Smooth muscle cell (in vitro differentiated cells): Measurements from ENCODE around the gene DAAM1. TPM values are rescaled to one million over a fixed set of nuclear protein-coding genes. Genes with fewer than 3 reads are reported as not detected.

Source experiments
- DNase-seq: peaks from one replicate; lab custom pipeline; 2025; ENCODE audit not compliant: unreplicated experiment; lab: John Stamatoyannopoulos, UW
- H2AFZ ChIP-seq: fragments of 200-600 bp; sonication (generic); 2 replicates; pipeline ENCODE4 v1.6.0; 2016; ENCODE audit warnings: antibody characterized with exemption, low read depth, mild to moderate bottlenecking
- H3F3A ChIP-seq: fragments of 200-600 bp; sonication (generic); 2 replicates; pipeline ENCODE4 v1.6.0; 2017; ENCODE audit warnings: antibody characterized with exemption, low read depth
- H3K27ac ChIP-seq: fragments of 200-600 bp; sonication (generic); 2 replicates; pipeline ENCODE4 v1.5.1; 2016; ENCODE audit warnings: low read depth, mild to moderate bottlenecking
- H3K27me3 ChIP-seq: fragments of 200-600 bp; sonication (generic); 2 replicates; pipeline ENCODE4 v1.6.1; 2016; ENCODE audit warnings: low read depth, mild to moderate bottlenecking
- H3K36me3 ChIP-seq: fragments of 200-600 bp; sonication (generic); 2 replicates; pipeline ENCODE4 v1.5.1; 2016; ENCODE audit warnings: low read depth
- H3K4me1 ChIP-seq: fragments of 200-600 bp; sonication (generic); 2 replicates; pipeline ENCODE4 v1.5.1; 2016; ENCODE audit warnings: low read depth
- H3K4me2 ChIP-seq: fragments of 200-600 bp; sonication (generic); 2 replicates; pipeline ENCODE4 v1.6.0; 2016; ENCODE audit warnings: mild to moderate bottlenecking
- H3K4me3 ChIP-seq: fragments of 200-600 bp; sonication (generic); 2 replicates; pipeline ENCODE4 v1.5.1; 2016; ENCODE audit warnings: mild to moderate bottlenecking
- H3K79me2 ChIP-seq: fragments of 200-600 bp; sonication (generic); 2 replicates; pipeline ENCODE4 v1.6.0; 2016; ENCODE audit warnings: low read depth, mild to moderate bottlenecking
- H3K9ac ChIP-seq: fragments of 200-600 bp; sonication (generic); 2 replicates; pipeline ENCODE4 v1.6.0; 2016; ENCODE audit warnings: low read depth
- H3K9me3 ChIP-seq: fragments of 200-600 bp; sonication (generic); replicated peaks from 2 replicates; pipeline ENCODE4 v1.5.1; 2016; ENCODE audit warnings: low read depth
- H4K20me1 ChIP-seq: fragments of 200-600 bp; sonication (generic); 2 replicates; pipeline ENCODE4 v1.6.0; 2016; ENCODE audit warnings: low read depth
- WGBS: methylation state at CpG from one replicate; pipeline ENCODE4 v1.1.7; 2016; ENCODE audit warnings: low lambda C conversion rate; 5-methylcytosine and 5-hydroxymethylcytosine counted together
- polyA plus RNA-seq: library from polyadenylated mRNA; unstranded; fragments of >200 nt; fragmentation: Nextera tagmentation; extraction: Ambion mirVana; gene quantifications from 2 replicates; pipeline ENCODE4 v1.2.1, GENCODE V29; 2016
- total RNA-seq: library from RNA; depleted of rRNA; stranded (reverse); fragments of >200 nt; gene quantifications from 2 replicates; pipeline ENCODE4 v1.2.3, GENCODE V29; 2014
- TF ChIP-seq, protein P1 (sequence below): fragments of 200-600 bp; sonication (generic); IDR thresholded peaks from 2 replicates; pipeline ENCODE4 v1.5.1; 2017; ENCODE audit warnings: borderline replicate concordance, mild to moderate bottlenecking, antibody characterized with exemption; ENCODE audit not compliant: insufficient read depth, poor library complexity, severe bottlenecking

DAAM1 gene
- total and polyA plus RNA-seq, 2 experiments from 2014 or later, result 10.9 to 46.4 TPM

DNA sequence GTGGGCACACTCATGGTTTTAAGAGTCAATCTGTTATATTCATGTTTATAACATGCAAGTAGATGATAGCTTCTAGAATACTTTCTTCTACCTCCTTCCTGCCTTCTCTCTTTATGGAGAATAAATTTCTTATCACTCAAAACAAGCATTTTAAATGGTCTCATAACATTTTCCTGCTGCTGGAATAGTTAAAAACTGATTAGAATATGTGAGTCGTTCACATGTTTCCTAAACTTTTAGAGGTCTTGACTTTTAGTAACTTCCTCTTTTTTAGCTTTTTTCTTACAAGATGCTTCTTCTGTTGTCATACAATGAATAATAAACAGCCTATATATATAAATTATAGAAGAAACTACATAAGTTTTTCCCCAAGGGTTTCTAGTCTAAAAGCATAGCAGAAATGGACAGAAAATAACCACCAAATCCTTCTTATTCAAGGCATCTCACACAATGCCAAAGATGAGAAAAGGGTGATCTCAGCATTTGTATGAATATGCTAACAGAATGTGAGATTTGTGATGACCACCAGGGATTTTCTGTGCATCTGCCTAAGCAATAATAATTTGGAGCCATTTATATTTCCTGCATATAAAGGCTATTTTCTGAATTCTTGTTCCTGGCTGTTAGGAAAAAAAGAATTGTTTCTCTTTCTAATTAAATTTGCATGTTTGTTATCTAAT lies 127.8 kb downstream of the DAAM1 start:
- Histone ChIP-seq H3K27ac (no peak overlapping the region), H3K4me2 (no peak overlapping the region), H2AFZ (no peak overlapping the region), H4K20me1 (peaks cover 6% of the 10 kb centered on the region), H3K9me3 (no peaks in the 10 kb centered on the region), H3K9ac (no peak overlapping the region), H3K36me3 (no peaks in the 10 kb centered on the region), H3K27me3 (no peaks in the 10 kb centered on the region), H3K4me3 (no peak overlapping the region), H3K79me2 (no peaks in the 10 kb centered on the region), H3F3A (peaks cover 3% of the 10 kb centered on the region), H3K4me1 (peaks cover 5% of the 10 kb centered on the region)
- TF ChIP-seq, protein P1, sequence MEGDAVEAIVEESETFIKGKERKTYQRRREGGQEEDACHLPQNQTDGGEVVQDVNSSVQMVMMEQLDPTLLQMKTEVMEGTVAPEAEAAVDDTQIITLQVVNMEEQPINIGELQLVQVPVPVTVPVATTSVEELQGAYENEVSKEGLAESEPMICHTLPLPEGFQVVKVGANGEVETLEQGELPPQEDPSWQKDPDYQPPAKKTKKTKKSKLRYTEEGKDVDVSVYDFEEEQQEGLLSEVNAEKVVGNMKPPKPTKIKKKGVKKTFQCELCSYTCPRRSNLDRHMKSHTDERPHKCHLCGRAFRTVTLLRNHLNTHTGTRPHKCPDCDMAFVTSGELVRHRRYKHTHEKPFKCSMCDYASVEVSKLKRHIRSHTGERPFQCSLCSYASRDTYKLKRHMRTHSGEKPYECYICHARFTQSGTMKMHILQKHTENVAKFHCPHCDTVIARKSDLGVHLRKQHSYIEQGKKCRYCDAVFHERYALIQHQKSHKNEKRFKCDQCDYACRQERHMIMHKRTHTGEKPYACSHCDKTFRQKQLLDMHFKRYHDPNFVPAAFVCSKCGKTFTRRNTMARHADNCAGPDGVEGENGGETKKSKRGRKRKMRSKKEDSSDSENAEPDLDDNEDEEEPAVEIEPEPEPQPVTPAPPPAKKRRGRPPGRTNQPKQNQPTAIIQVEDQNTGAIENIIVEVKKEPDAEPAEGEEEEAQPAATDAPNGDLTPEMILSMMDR, result no peak
- 67% methylated on average over 1 of the region's 1 CpG for WGBS
- DNase-seq, result no peak

DNA sequence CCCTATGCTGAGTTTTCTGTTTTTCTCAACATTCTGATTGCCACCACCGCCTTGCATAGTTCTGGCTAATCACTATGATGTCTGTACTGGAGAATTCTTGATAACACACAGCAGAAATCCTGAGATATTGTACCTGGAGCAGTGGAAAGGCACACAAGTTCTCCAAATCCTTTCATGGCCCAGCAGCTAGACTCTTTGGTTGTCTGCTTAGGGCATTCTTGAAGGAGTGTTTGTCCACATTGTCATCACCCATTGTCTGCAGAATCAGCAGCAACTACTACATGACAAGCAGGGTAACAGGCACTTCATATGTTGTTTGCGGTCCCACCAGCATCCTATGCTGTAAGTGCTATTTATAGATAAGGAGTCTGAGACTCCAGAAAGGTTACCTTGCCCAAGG lies 128.9 kb downstream of the DAAM1 start:
- H3K4me2 ChIP-seq, result no peak overlapping the region
- H3K9ac ChIP-seq, result no peak overlapping the region
- H3K4me3 ChIP-seq, result no peak overlapping the region
- H3F3A ChIP-seq, result peaks cover 1% of the 10 kb centered on the region
- 89% methylated on average over 2 of the region's 2 CpGs for WGBS
- DNase-seq, result no peak
- no peaks in the 10 kb centered on the region for H3K9me3 ChIP-seq
- H3K27me3 ChIP-seq, result no peaks in the 10 kb centered on the region
- H4K20me1 ChIP-seq, result peaks cover 10% of the 10 kb centered on the region
- H3K36me3 ChIP-seq, result no peaks in the 10 kb centered on the region
- H3K27ac ChIP-seq, result no peak overlapping the region
- H2AFZ ChIP-seq, result no peak overlapping the region
- TF ChIP-seq, protein P1, result no peak
- peaks cover 10% of the 10 kb centered on the region for H3K4me1 ChIP-seq
- no peaks in the 10 kb centered on the region for H3K79me2 ChIP-seq

DNA sequence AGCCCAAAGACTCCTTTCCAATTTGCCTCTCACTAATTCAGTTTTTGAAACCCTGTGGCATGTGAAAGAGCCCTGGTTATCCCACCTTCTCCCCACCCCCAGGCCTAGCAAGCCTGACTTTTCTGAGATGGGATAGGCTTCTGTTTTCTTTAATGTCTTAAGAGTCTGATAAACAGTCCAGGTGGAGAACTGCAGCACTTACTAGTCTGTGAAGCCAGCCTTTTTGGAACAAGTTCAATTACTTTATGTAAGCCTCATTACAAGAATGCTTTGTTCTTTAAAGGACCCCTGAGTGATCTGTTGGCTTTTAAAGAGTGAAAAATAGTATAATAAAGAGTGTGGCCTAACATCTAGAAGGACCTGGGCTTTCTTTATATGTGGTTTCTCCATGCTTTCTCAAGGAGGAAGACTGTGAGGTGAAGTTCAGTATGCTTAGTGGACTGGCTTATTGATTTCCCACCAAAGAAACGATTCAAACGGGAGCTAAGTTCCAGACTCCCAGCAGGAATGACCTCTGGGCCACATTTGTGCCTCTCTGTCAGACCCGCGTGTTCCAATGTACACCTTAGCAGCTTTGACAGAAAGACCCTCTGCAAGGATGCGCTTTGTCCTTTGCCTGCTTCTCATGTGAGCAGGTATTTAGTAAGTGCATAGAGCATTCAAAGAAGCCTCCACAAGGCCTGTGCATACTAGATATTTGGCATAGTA lies 129.5 kb downstream of the DAAM1 start:
- WGBS, result 87% methylated on average over 5 of the region's 5 CpGs
- H3K27ac ChIP-seq, result no peak overlapping the region
- no peak overlapping the region for H3K4me2 ChIP-seq
- no peaks in the 10 kb centered on the region for H3K36me3 ChIP-seq
- H3K27me3 ChIP-seq, result no peaks in the 10 kb centered on the region
- no peaks in the 10 kb centered on the region for H3K79me2 ChIP-seq
- peaks cover 6% of the 10 kb centered on the region for H4K20me1 ChIP-seq
- H3K9ac ChIP-seq, result no peak overlapping the region
- H3K9me3 ChIP-seq, result no peaks in the 10 kb centered on the region
- H3F3A ChIP-seq, result no peaks in the 10 kb centered on the region
- no peak overlapping the region for H2AFZ ChIP-seq
- no peak for DNase-seq
- TF ChIP-seq, protein P1, result no peak
- peaks cover 10% of the 10 kb centered on the region for H3K4me1 ChIP-seq
- H3K4me3 ChIP-seq, result no peak overlapping the region
